ENCODE results near the gene CAV2. TPM values are rescaled to one million over a fixed set of nuclear protein-coding genes. Genes with fewer than 3 reads are reported as not detected.

The CAV2 gene
- total RNA-seq, 2 donors from 2014 or later, result 5.2 to 7.4 TPM

- no peak overlapping the region for H3K27ac Mint-ChIP-seq
- no peak overlapping the region for H3K4me3 Mint-ChIP-seq
- no peaks in the 10 kb centered on the region for H3K4me1 ChIP-seq (ENCODE audit: control insufficient read depth, insufficient read depth, low read length)
- no peaks in the 10 kb centered on the region for H3K36me3 ChIP-seq (ENCODE audit: control insufficient read depth, insufficient read depth, low read length)
- peaks cover 6% of the 10 kb centered on the region for H3K36me3 Mint-ChIP-seq (ENCODE audit: low read depth)
- no peak overlapping the region for H3K4me3 ChIP-seq (ENCODE audit: low read length)
- no peak overlapping the region for H3K27ac ChIP-seq (ENCODE audit: low read depth, low read length)
- TF ChIP-seq CTCF (conservative IDR thresholded peaks at IDR 0.05), result no peak
- H3K9me3 Mint-ChIP-seq, result peaks cover 3% of the 10 kb centered on the region
- no peaks in the 10 kb centered on the region for H3K27me3 ChIP-seq (ENCODE audit: control insufficient read depth, insufficient read depth, low read length, poor library complexity, severe bottlenecking)
- no peak for DNase-seq
- H3K27me3 Mint-ChIP-seq (ENCODE audit: insufficient read depth), result no peaks in the 10 kb centered on the region
- H3K9ac ChIP-seq (ENCODE audit: extremely low read depth, low read length, poor library complexity, severe bottlenecking), result no peak overlapping the region
- WGBS, 2 experiments (ENCODE audit: insufficient coverage in 1 of 2, insufficient read length in 1 of 2), result 92 to 100% methylated on average over 1 of the region's 1 CpG
- no peaks in the 10 kb centered on the region for H3K4me1 Mint-ChIP-seq
- H3K9me3 ChIP-seq (ENCODE audit: control insufficient read depth, low read length), result no peaks in the 10 kb centered on the region
These were observed 35.9 kb downstream of the CAV2 start for GRCh38 chr7:116535416-116535815.

GRCh38 chr7:116538138-116538537 is 38.6 kb downstream of the CAV2 start:
- Histone ChIP-seq H3K27ac (ENCODE audit: low read depth, low read length) (no peak overlapping the region), H3K4me1 (ENCODE audit: control insufficient read depth, insufficient read depth, low read length) (no peaks in the 10 kb centered on the region), H3K9me3 (ENCODE audit: control insufficient read depth, low read length) (no peaks in the 10 kb centered on the region), H3K9ac (ENCODE audit: extremely low read depth, low read length, poor library complexity, severe bottlenecking) (no peak overlapping the region), H3K27me3 (ENCODE audit: control insufficient read depth, insufficient read depth, low read length, poor library complexity, severe bottlenecking) (no peaks in the 10 kb centered on the region), H3K4me3 (ENCODE audit: low read length) (no peak overlapping the region), H3K36me3 (ENCODE audit: control insufficient read depth, insufficient read depth, low read length) (no peaks in the 10 kb centered on the region)
- 96% methylated on average over 2 of the region's 2 CpGs; no CpG with 5 or more reads in 1 of the 2 experiments for WGBS, 2 experiments (ENCODE audit: insufficient coverage in 1 of 2, insufficient read length in 1 of 2)
- Mint-ChIP-seq H3K27ac (no peak overlapping the region), H3K27me3 (ENCODE audit: insufficient read depth) (no peaks in the 10 kb centered on the region), H3K9me3 (peaks cover 3% of the 10 kb centered on the region), H3K4me1 (peaks cover 9% of the 10 kb centered on the region), H3K4me3 (no peak overlapping the region), H3K36me3 (ENCODE audit: low read depth) (peaks cover 6% of the 10 kb centered on the region)
- DNase-seq, result no peak
- TF ChIP-seq CTCF (conservative IDR thresholded peaks at IDR 0.05), result no peak

DNA sequence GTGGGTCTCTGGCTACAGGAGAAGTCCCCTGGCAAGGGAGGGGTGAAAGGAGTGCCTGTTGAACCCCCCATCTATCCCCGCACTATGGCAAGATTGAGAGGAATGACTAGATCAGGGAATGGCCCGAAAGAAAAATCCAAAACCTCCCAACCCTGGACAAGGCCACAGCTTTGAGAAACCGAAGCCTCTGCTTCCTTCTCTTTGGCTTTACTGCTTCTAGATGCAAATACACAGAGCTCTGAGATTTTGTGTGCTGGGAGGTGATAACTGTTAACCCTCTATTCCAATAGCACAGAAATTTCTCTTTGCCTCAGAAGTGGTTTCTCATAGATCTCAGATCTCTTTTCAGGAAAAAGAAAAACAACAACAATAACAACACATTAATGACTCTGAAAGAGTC is 40.3 kb downstream of the CAV2 start:
- Mint-ChIP-seq H3K36me3 (ENCODE audit: low read depth) (peaks cover 6% of the 10 kb centered on the region), H3K27me3 (ENCODE audit: insufficient read depth) (no peaks in the 10 kb centered on the region), H3K27ac (no peak overlapping the region), H3K9me3 (peaks cover 3% of the 10 kb centered on the region), H3K4me1 (peaks cover 16% of the 10 kb centered on the region), H3K4me3 (no peak overlapping the region)
- 97% methylated on average over 3 of the region's 3 CpGs; no CpG with 5 or more reads in 1 of the 2 experiments for WGBS, 2 experiments (ENCODE audit: insufficient coverage in 1 of 2, insufficient read length in 1 of 2)
- no peak for DNase-seq
- no peak overlapping the region for H3K9ac ChIP-seq (ENCODE audit: extremely low read depth, low read length, poor library complexity, severe bottlenecking)
- H3K27me3 ChIP-seq (ENCODE audit: control insufficient read depth, insufficient read depth, low read length, poor library complexity, severe bottlenecking), result no peaks in the 10 kb centered on the region
- H3K27ac ChIP-seq (ENCODE audit: low read depth, low read length), result no peak overlapping the region
- H3K4me3 ChIP-seq (ENCODE audit: low read length), result no peak overlapping the region
- no peaks in the 10 kb centered on the region for H3K36me3 ChIP-seq (ENCODE audit: control insufficient read depth, insufficient read depth, low read length)
- no peaks in the 10 kb centered on the region for H3K4me1 ChIP-seq (ENCODE audit: control insufficient read depth, insufficient read depth, low read length)
- no peaks in the 10 kb centered on the region for H3K9me3 ChIP-seq (ENCODE audit: control insufficient read depth, low read length)
- TF ChIP-seq CTCF (conservative IDR thresholded peaks at IDR 0.05), result no peak

All from endodermal cell (in vitro differentiated cells).